Glutamatergic neuron (in vitro differentiated cells): Measurements from ENCODE around the gene PLCL2. TPM values are rescaled to one million over a fixed set of nuclear protein-coding genes. Genes with fewer than 3 reads are reported as not detected.

Experiments
- DNase-seq: peaks from one replicate; pipeline ENCODE4 v3.0.0; 2022
- H3K27ac Mint-ChIP-seq: one replicate; pipeline ENCODE4 v1.8.0; 2020; ENCODE audit warnings: mild to moderate bottlenecking, mixed read lengths, inconsistent platforms; ENCODE audit not compliant: unreplicated experiment
- H3K27me3 Mint-ChIP-seq: one replicate; pipeline ENCODE4 v1.8.0; 2020; ENCODE audit warnings: mild to moderate bottlenecking, moderate library complexity, mixed read lengths, inconsistent platforms; ENCODE audit not compliant: unreplicated experiment
- H3K36me3 Mint-ChIP-seq: one replicate; pipeline ENCODE4 v1.8.0; 2020; ENCODE audit warnings: mild to moderate bottlenecking, mixed read lengths, inconsistent platforms; ENCODE audit not compliant: unreplicated experiment
- H3K4me1 Mint-ChIP-seq: one replicate; pipeline ENCODE4 v1.8.0; 2020; ENCODE audit warnings: mild to moderate bottlenecking, low read depth, mixed read lengths, inconsistent platforms; ENCODE audit not compliant: unreplicated experiment
- H3K4me3 Mint-ChIP-seq: one replicate; pipeline ENCODE4 v1.8.0; 2020; ENCODE audit warnings: mild to moderate bottlenecking, mixed read lengths, inconsistent platforms; ENCODE audit not compliant: unreplicated experiment
- H3K9me3 Mint-ChIP-seq: one replicate; pipeline ENCODE4 v1.8.0; 2020; ENCODE audit warnings: mild to moderate bottlenecking, moderate library complexity, mixed read lengths, inconsistent platforms; ENCODE audit not compliant: unreplicated experiment
- CTCF ChIP-seq: fragments of 200-600 bp; sonication (generic); IDR thresholded peaks from one replicate; pipeline ENCODE4 v1.5.0; 2021; ENCODE audit not compliant: partially characterized antibody, unreplicated experiment
- long read RNA-seq: library from polyadenylated mRNA; unstranded; transcript quantifications from one replicate; pipeline ENCODE4 v2.0.0, GENCODE V29; 2020; ENCODE audit not compliant: unreplicated experiment
- total RNA-seq: library from RNA; stranded (reverse); fragmentation: NEBNext Ultra II Directional; extraction: Animal tissue kit (Norgen Biotek cat#: 25700); gene quantifications from one replicate; pipeline ENCODE4 v1.2.1, GENCODE V29; 2021; ENCODE audit not compliant: unreplicated experiment

Gene PLCL2
- total RNA-seq = 71.1 TPM
- long read RNA-seq, partial matches to known transcripts = 0 of 8 reads
- long read RNA-seq, other reads (novel, unspliced or antisense) = 8 of 8 reads

- Mint-ChIP-seq H3K27ac (peak within 1 kb of the TSS; percentile 97), H3K4me1 (peaks cover 41% of the 10 kb centered on the region), H3K4me3 (peak within 1 kb of the TSS; percentile 98), H3K27me3 (peaks cover 5% of the 10 kb centered on the region), H3K9me3 (peaks cover 7% of the 10 kb centered on the region), H3K36me3 (no peaks in the 10 kb centered on the region)
- DNase-seq = peak; percentile 61
- no peak for TF ChIP-seq CTCF
These were observed at the start of gene PLCL2 for GRCh38 chr3:16884748-16885592. Gene PLCL2, plus strand, starts transcription at chr3:16884955. Its CDS starts 85 bp downstream, at chr3:16885040.

- H3K36me3 Mint-ChIP-seq = no peaks in the 10 kb centered on the region
- DNase-seq = no peak
- peaks cover 8% of the 10 kb centered on the region for H3K9me3 Mint-ChIP-seq
- no peak overlapping the region for H3K4me3 Mint-ChIP-seq
- no peak for TF ChIP-seq CTCF
- peaks cover 36% of the 10 kb centered on the region for H3K4me1 Mint-ChIP-seq
- no peak overlapping the region for H3K27ac Mint-ChIP-seq
- H3K27me3 Mint-ChIP-seq = peaks cover 3% of the 10 kb centered on the region
These were observed 48.1 kb upstream of the PLCL2 start for GRCh38 chr3:16836505-16837237.

DNA sequence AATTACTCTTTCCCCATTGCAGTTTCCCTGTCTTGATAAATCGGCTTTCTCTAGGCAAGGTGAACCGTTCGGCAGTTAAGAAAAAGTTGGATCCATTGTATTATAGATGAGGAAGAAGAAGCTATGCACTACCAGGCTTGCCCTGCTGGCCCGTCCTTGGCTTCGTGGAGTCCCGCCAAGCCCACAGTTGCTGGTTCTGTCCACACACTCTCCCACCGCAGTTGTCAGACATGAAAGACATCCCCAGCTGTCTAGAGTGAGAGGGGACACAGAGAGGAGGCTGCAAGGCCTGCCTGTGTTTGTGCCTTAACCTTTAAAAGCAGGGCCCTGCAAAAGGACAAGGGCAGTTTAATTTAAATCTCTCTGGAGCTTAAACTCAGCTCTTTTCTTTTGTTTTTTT is 47.2 kb upstream of the PLCL2 start:
- DNase-seq = no peak
- Mint-ChIP-seq H3K27me3 (peaks cover 6% of the 10 kb centered on the region), H3K4me1 (peaks cover 44% of the 10 kb centered on the region), H3K9me3 (peaks cover 11% of the 10 kb centered on the region), H3K36me3 (no peaks in the 10 kb centered on the region), H3K27ac (peak overlapping the region; percentile 86), H3K4me3 (no peak overlapping the region)
- no peak for TF ChIP-seq CTCF

GRCh38 chr3:16838561-16838960 is 46.2 kb upstream of the PLCL2 start:
- peak overlapping the region; percentile 86 for H3K27ac Mint-ChIP-seq
- DNase-seq = no peak
- peaks cover 48% of the 10 kb centered on the region for H3K4me1 Mint-ChIP-seq
- peaks cover 6% of the 10 kb centered on the region for H3K27me3 Mint-ChIP-seq
- H3K4me3 Mint-ChIP-seq = peak overlapping the region; percentile 20
- H3K9me3 Mint-ChIP-seq = peaks cover 11% of the 10 kb centered on the region
- H3K36me3 Mint-ChIP-seq = no peaks in the 10 kb centered on the region
- no peak for TF ChIP-seq CTCF
